Stimulated activated naive CD8-positive, alpha-beta T cell treated with anti-CD3 and anti-CD28 coated beads, Interleukin-15, amount 100 ng/mL, for 72 hours (primary cell): Measurements from ENCODE around the gene FAM240A.
A peak's percentile ranks its signal among the peaks of the same experiment; 100 is the strongest.
"Not testable (repeated sequence)": the region's sequence is repeated elsewhere in the genome, so short reads cannot be mapped to it uniquely, and the experiment has no call there.

Experiments
- ATAC-seq: fragments of 150-1000 bp; cut with Tn5 transposase; 2 replicates; pipeline ENCODE4 v1.10.0; 2021; ENCODE audit warnings: mild to moderate bottlenecking, moderate library complexity
- DNase-seq, 2 donors: peaks; one replicate each; pipeline ENCODE4 v3.0.0; 2021 to 2022
- H3K27ac Mint-ChIP-seq, 2 donors: one replicate each; pipeline ENCODE4 v1.8.0; 2022; ENCODE audit warnings: mild to moderate bottlenecking in 2 of 2, mixed read lengths in 2 of 2, moderate library complexity in 2 of 2
- H3K27me3 Mint-ChIP-seq: one replicate; pipeline ENCODE4 v1.8.0; 2022; ENCODE audit warnings: mixed read lengths
- H3K4me1 Mint-ChIP-seq: one replicate; pipeline ENCODE4 v1.8.0; 2022; ENCODE audit warnings: mild to moderate bottlenecking, mixed read lengths
- H3K4me3 Mint-ChIP-seq, 2 donors: one replicate each; pipeline ENCODE4 v1.8.0; 2022; ENCODE audit warnings: mild to moderate bottlenecking in 2 of 2, mixed read lengths in 2 of 2, moderate library complexity in 1 of 2
- H3K9me3 Mint-ChIP-seq, 2 donors: one replicate each; pipeline ENCODE4 v1.8.0; 2022; ENCODE audit warnings: mixed read lengths in 2 of 2

FAM240A gene

GRCh38 chr3:46612324-46612723 is at the start of gene FAM240A:
FAM240A (plus strand) TSS chr3:46612525; CDS start chr3:46612684, 159 bp downstream.
- DNase-seq = no peak
- Mint-ChIP-seq H3K4me1 (no peaks in the 10 kb centered on the region), H3K9me3 (no peaks in the 10 kb centered on the region), H3K27me3 (peaks cover 23% of the 10 kb centered on the region), H3K27ac (no peak within 1 kb of the TSS), H3K4me3 (no peak within 1 kb of the TSS)
- no peak for ATAC-seq

GRCh38 chr3:46564190-46565021 is 47.9 kb upstream of the FAM240A start:
- no peak for DNase-seq
- Mint-ChIP-seq H3K27ac (no peak overlapping the region), H3K4me3 (no peak overlapping the region), H3K4me1 (peaks cover 14% of the 10 kb centered on the region), H3K27me3 (peaks cover 64% of the 10 kb centered on the region), H3K9me3 (no peaks in the 10 kb centered on the region)
- no peak for ATAC-seq

- no peak for ATAC-seq
- Mint-ChIP-seq H3K27ac (peak overlapping the region in 1 of 2 donors; percentile 39), H3K27me3 (peaks cover 59% of the 10 kb centered on the region)
Observed at GRCh38 chr3:46565077-46565476, 47.2 kb upstream of the FAM240A start.

GRCh38 chr3:46565607-46566039 is 46.7 kb upstream of the FAM240A start:
- Mint-ChIP-seq H3K9me3 (peaks cover 0 to 4% of the 10 kb centered on the region in 2 donors), H3K4me3 (peak overlapping the region; percentile 45 to 77), H3K4me1 (peaks cover 14% of the 10 kb centered on the region), H3K27ac (peak overlapping the region in 1 of 2 donors; percentile 42), H3K27me3 (peaks cover 53% of the 10 kb centered on the region)
- ATAC-seq = peak; percentile 16
- no peak for DNase-seq

More at GRCh38 chr3:46565077-46565476, 47.2 kb upstream of the FAM240A start:
- H3K4me1 Mint-ChIP-seq = peaks cover 14% of the 10 kb centered on the region
- H3K9me3 Mint-ChIP-seq = peaks cover 0 to 4% of the 10 kb centered on the region in 2 donors
- H3K4me3 Mint-ChIP-seq = peak overlapping the region; percentile 45 to 77
- DNase-seq = no peak

- peak within 1 kb of the TSS; percentile 25 to 42 for H3K27ac Mint-ChIP-seq
- H3K27me3 Mint-ChIP-seq = peaks cover 49% of the 10 kb centered on the region
- peak; percentile 18 to 25 for DNase-seq
- peak; percentile 76 for ATAC-seq
- peak within 1 kb of the TSS; percentile 45 to 77 for H3K4me3 Mint-ChIP-seq
- peaks cover 0 to 4% of the 10 kb centered on the region in 2 donors for H3K9me3 Mint-ChIP-seq
- peaks cover 14% of the 10 kb centered on the region for H3K4me1 Mint-ChIP-seq
Observed at GRCh38 chr3:46566040-46566641, 46.2 kb upstream of the FAM240A start, which contains the start of gene LRRC2. LRRC2 (minus strand) TSS chr3:46566302; CDS start chr3:46551591, 14,711 bp downstream.

GRCh38 chr3:46571684-46572083 is 40.6 kb upstream of the FAM240A start:
- H3K27ac Mint-ChIP-seq = no peak overlapping the region
- H3K4me3 Mint-ChIP-seq = no peak overlapping the region
- ATAC-seq = no peak
- DNase-seq = no peak
- no peaks in the 10 kb centered on the region for H3K4me1 Mint-ChIP-seq
- H3K27me3 Mint-ChIP-seq = peaks cover 27% of the 10 kb centered on the region
- peaks cover 0 to 4% of the 10 kb centered on the region in 2 donors for H3K9me3 Mint-ChIP-seq

GRCh38 chr3:46573701-46574100 is 38.6 kb upstream of the FAM240A start:
- ATAC-seq = no peak
- Mint-ChIP-seq H3K27ac (no peak overlapping the region), H3K4me1 (peaks cover 5% of the 10 kb centered on the region), H3K4me3 (no peak overlapping the region), H3K27me3 (peaks cover 22% of the 10 kb centered on the region), H3K9me3 (peaks cover 0 to 4% of the 10 kb centered on the region in 2 donors)
- no peak for DNase-seq

GRCh38 chr3:46574243-46574646 is 38.1 kb upstream of the FAM240A start:
- peaks cover 25% of the 10 kb centered on the region for H3K27me3 Mint-ChIP-seq
- H3K4me1 Mint-ChIP-seq = peaks cover 5% of the 10 kb centered on the region
- no peak overlapping the region for H3K4me3 Mint-ChIP-seq

GRCh38 chr3:46574881-46575576 is 37.3 kb upstream of the FAM240A start:
- no peaks in the 10 kb centered on the region for H3K9me3 Mint-ChIP-seq
- peaks cover 5% of the 10 kb centered on the region for H3K4me1 Mint-ChIP-seq
- peaks cover 33% of the 10 kb centered on the region for H3K27me3 Mint-ChIP-seq
- no peak overlapping the region for H3K4me3 Mint-ChIP-seq
- DNase-seq = no peak
- no peak overlapping the region for H3K27ac Mint-ChIP-seq
- ATAC-seq = no peak

More at GRCh38 chr3:46574243-46574646, 38.1 kb upstream of the FAM240A start:
- peaks cover 0 to 4% of the 10 kb centered on the region in 2 donors for H3K9me3 Mint-ChIP-seq
- no peak for DNase-seq
- ATAC-seq = no peak
- no peak overlapping the region for H3K27ac Mint-ChIP-seq

GRCh38 chr3:46575577-46576222 is 36.6 kb upstream of the FAM240A start:
- no peak for ATAC-seq

GRCh38 chr3:46576386-46576785 is 35.9 kb upstream of the FAM240A start:
- Mint-ChIP-seq H3K27me3 (peaks cover 35% of the 10 kb centered on the region), H3K4me1 (peaks cover 5% of the 10 kb centered on the region), H3K4me3 (no peak overlapping the region), H3K9me3 (no peaks in the 10 kb centered on the region), H3K27ac (no peak overlapping the region)
- no peak for DNase-seq
- ATAC-seq = no peak

More at GRCh38 chr3:46575577-46576222, 36.6 kb upstream of the FAM240A start:
- Mint-ChIP-seq H3K9me3 (no peaks in the 10 kb centered on the region), H3K27ac (no peak overlapping the region), H3K27me3 (peaks cover 35% of the 10 kb centered on the region), H3K4me3 (no peak overlapping the region), H3K4me1 (peaks cover 5% of the 10 kb centered on the region)
- DNase-seq = no peak

- ATAC-seq (no peak), DNase-seq (no peak)
- no peak overlapping the region for H3K27ac Mint-ChIP-seq
- peaks cover 5% of the 10 kb centered on the region for H3K4me1 Mint-ChIP-seq
- no peak overlapping the region for H3K4me3 Mint-ChIP-seq
- H3K27me3 Mint-ChIP-seq = peaks cover 35% of the 10 kb centered on the region
- no peaks in the 10 kb centered on the region for H3K9me3 Mint-ChIP-seq
Observed at GRCh38 chr3:46576879-46577278, 35.4 kb upstream of the FAM240A start.

GRCh38 chr3:46577580-46578249 is 34.6 kb upstream of the FAM240A start:
- H3K27ac Mint-ChIP-seq, H3K4me3 Mint-ChIP-seq, H3K4me1 Mint-ChIP-seq, H3K9me3 Mint-ChIP-seq, ATAC-seq, DNase-seq: not testable (repeated sequence)
- peaks cover 34% of the 10 kb centered on the region for H3K27me3 Mint-ChIP-seq

- Mint-ChIP-seq H3K27me3 (peaks cover 29% of the 10 kb centered on the region), H3K27ac (peak overlapping the region in 1 of 2 donors; percentile 64), H3K4me3 (no peak overlapping the region), H3K9me3 (no peaks in the 10 kb centered on the region), H3K4me1 (peaks cover 5% of the 10 kb centered on the region)
- DNase-seq = no peak
- ATAC-seq = no peak
Observed at GRCh38 chr3:46578973-46579755, 33.2 kb upstream of the FAM240A start.
